ENCODE measurements around the gene BDKRB1. TPM values are rescaled to one million over a fixed set of nuclear protein-coding genes. Genes with fewer than 3 reads are reported as not detected.

The BDKRB1 gene
- total RNA-seq, 1 donor from 2014 or later: 0.20 TPM

GRCh38 chr14:96264200-96264553, 8.2 kb downstream of the BDKRB1 start:
- H4K20me1 ChIP-seq (ENCODE audit: insufficient read depth, low read length): no peaks in the 10 kb centered on the region
- H3K4me3 Mint-ChIP-seq (ENCODE audit: unreplicated experiment): no peak overlapping the region
- TF ChIP-seq, protein P1, sequence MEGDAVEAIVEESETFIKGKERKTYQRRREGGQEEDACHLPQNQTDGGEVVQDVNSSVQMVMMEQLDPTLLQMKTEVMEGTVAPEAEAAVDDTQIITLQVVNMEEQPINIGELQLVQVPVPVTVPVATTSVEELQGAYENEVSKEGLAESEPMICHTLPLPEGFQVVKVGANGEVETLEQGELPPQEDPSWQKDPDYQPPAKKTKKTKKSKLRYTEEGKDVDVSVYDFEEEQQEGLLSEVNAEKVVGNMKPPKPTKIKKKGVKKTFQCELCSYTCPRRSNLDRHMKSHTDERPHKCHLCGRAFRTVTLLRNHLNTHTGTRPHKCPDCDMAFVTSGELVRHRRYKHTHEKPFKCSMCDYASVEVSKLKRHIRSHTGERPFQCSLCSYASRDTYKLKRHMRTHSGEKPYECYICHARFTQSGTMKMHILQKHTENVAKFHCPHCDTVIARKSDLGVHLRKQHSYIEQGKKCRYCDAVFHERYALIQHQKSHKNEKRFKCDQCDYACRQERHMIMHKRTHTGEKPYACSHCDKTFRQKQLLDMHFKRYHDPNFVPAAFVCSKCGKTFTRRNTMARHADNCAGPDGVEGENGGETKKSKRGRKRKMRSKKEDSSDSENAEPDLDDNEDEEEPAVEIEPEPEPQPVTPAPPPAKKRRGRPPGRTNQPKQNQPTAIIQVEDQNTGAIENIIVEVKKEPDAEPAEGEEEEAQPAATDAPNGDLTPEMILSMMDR (IDR thresholded peaks at IDR 0.05; ENCODE audit: insufficient read depth, low read depth, low read length): no peak
- no peak for TF ChIP-seq EZH2 (IDR thresholded peaks at IDR 0.05; ENCODE audit: insufficient read depth, low read length)
- H2AFZ ChIP-seq (ENCODE audit: low read depth, low read length): no peak overlapping the region
- H3K9me3 Mint-ChIP-seq (ENCODE audit: unreplicated experiment): peaks cover 2% of the 10 kb centered on the region
- no peak overlapping the region for H3K4me2 ChIP-seq (ENCODE audit: low read length)
- H3K36me3 Mint-ChIP-seq (ENCODE audit: low read depth, unreplicated experiment): peaks cover 3% of the 10 kb centered on the region
- no peak overlapping the region for H3K27ac ChIP-seq (ENCODE audit: low read depth, low read length)
- peaks cover 13% of the 10 kb centered on the region for H3K27me3 Mint-ChIP-seq (ENCODE audit: low read depth, unreplicated experiment)
- peaks cover 18% of the 10 kb centered on the region for H3K4me1 ChIP-seq (ENCODE audit: insufficient read depth, low read length)
- H3K4me1 Mint-ChIP-seq (ENCODE audit: low read depth, unreplicated experiment): peaks cover 15% of the 10 kb centered on the region
- DNase-seq (ENCODE audit: low read depth) (no peak), FAIRE-seq (no peak)
- H3K9me3 ChIP-seq (ENCODE audit: insufficient read depth, low read depth, low read length): no peaks in the 10 kb centered on the region
- peaks cover 4% of the 10 kb centered on the region for H3K27me3 ChIP-seq (ENCODE audit: insufficient read depth, low read length)
- no peak overlapping the region for H3K27ac Mint-ChIP-seq (ENCODE audit: unreplicated experiment)
- H3K79me2 ChIP-seq (ENCODE audit: insufficient read depth, low read length): no peaks in the 10 kb centered on the region
- H3K4me3 ChIP-seq (ENCODE audit: insufficient read depth, low read depth, low read length): no peak overlapping the region
- no peaks in the 10 kb centered on the region for H3K36me3 ChIP-seq (ENCODE audit: insufficient read depth, low read length)
- H3K9ac ChIP-seq (ENCODE audit: low read length): no peak overlapping the region

DNA sequence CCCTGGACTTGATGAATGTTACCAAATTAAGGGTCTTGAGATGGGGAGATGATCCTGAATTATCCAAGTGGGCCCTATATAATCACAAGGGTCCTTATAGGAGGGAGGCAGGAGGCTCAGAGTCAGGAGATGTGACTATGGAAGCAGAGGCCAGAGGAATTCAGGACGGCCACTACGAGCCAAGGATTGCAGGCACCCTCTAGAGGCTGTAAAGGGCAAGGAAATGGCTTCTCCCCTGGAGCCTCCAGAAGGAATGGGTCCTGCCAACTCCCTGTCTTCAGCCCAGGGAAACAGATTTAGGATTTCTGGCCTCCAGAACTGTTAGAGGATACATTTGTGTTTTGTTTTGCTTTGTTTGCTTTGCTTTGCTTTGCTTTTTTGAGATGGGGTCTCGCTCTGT, 8.8 kb downstream of the BDKRB1 start:
- no peaks in the 10 kb centered on the region for H3K9me3 ChIP-seq (ENCODE audit: insufficient read depth, low read depth, low read length)
- H3K4me3 ChIP-seq (ENCODE audit: insufficient read depth, low read depth, low read length): no peak overlapping the region
- DNase-seq (ENCODE audit: low read depth) (peak; percentile 25), FAIRE-seq (no peak)
- no peak overlapping the region for H3K4me2 ChIP-seq (ENCODE audit: low read length)
- H4K20me1 ChIP-seq (ENCODE audit: insufficient read depth, low read length): no peaks in the 10 kb centered on the region
- TF ChIP-seq, protein P1 (IDR thresholded peaks at IDR 0.05; ENCODE audit: insufficient read depth, low read depth, low read length): peak; percentile 34
- TF ChIP-seq EZH2 (IDR thresholded peaks at IDR 0.05; ENCODE audit: insufficient read depth, low read length): no peak
- Mint-ChIP-seq H3K36me3 (ENCODE audit: low read depth, unreplicated experiment) (peaks cover 3% of the 10 kb centered on the region), H3K4me3 (ENCODE audit: unreplicated experiment) (no peak overlapping the region), H3K27me3 (ENCODE audit: low read depth, unreplicated experiment) (peaks cover 13% of the 10 kb centered on the region), H3K27ac (ENCODE audit: unreplicated experiment) (no peak overlapping the region), H3K9me3 (ENCODE audit: unreplicated experiment) (peaks cover 2% of the 10 kb centered on the region), H3K4me1 (ENCODE audit: low read depth, unreplicated experiment) (peaks cover 15% of the 10 kb centered on the region)
- no peak overlapping the region for H3K27ac ChIP-seq (ENCODE audit: low read depth, low read length)
- H3K9ac ChIP-seq (ENCODE audit: low read length): no peak overlapping the region
- H3K27me3 ChIP-seq (ENCODE audit: insufficient read depth, low read length): peaks cover 4% of the 10 kb centered on the region
- no peaks in the 10 kb centered on the region for H3K79me2 ChIP-seq (ENCODE audit: insufficient read depth, low read length)
- no peaks in the 10 kb centered on the region for H3K36me3 ChIP-seq (ENCODE audit: insufficient read depth, low read length)
- H3K4me1 ChIP-seq (ENCODE audit: insufficient read depth, low read length): peaks cover 24% of the 10 kb centered on the region
- H2AFZ ChIP-seq (ENCODE audit: low read depth, low read length): no peak overlapping the region

GRCh38 chr14:96265383-96266095, 9.5 kb downstream of the BDKRB1 start:
- H4K20me1 ChIP-seq (ENCODE audit: insufficient read depth, low read length): no peaks in the 10 kb centered on the region
- DNase-seq (ENCODE audit: low read depth) (peak; percentile 41), FAIRE-seq (no peak)
- TF ChIP-seq, protein P1 (IDR thresholded peaks at IDR 0.05; ENCODE audit: insufficient read depth, low read depth, low read length): no peak
- TF ChIP-seq EZH2 (IDR thresholded peaks at IDR 0.05; ENCODE audit: insufficient read depth, low read length): no peak
- H3K27me3 ChIP-seq (ENCODE audit: insufficient read depth, low read length): peaks cover 3% of the 10 kb centered on the region
- H3K36me3 Mint-ChIP-seq (ENCODE audit: low read depth, unreplicated experiment): peaks cover 3% of the 10 kb centered on the region
- no peak overlapping the region for H2AFZ ChIP-seq (ENCODE audit: low read depth, low read length)
- H3K9me3 Mint-ChIP-seq (ENCODE audit: unreplicated experiment): peaks cover 2% of the 10 kb centered on the region
- H3K4me1 Mint-ChIP-seq (ENCODE audit: low read depth, unreplicated experiment): peaks cover 15% of the 10 kb centered on the region
- no peak overlapping the region for H3K4me3 Mint-ChIP-seq (ENCODE audit: unreplicated experiment)
- H3K27me3 Mint-ChIP-seq (ENCODE audit: low read depth, unreplicated experiment): peaks cover 17% of the 10 kb centered on the region
- H3K4me3 ChIP-seq (ENCODE audit: insufficient read depth, low read depth, low read length): no peak overlapping the region
- no peak overlapping the region for H3K27ac Mint-ChIP-seq (ENCODE audit: unreplicated experiment)
- H3K36me3 ChIP-seq (ENCODE audit: insufficient read depth, low read length): no peaks in the 10 kb centered on the region
- H3K27ac ChIP-seq (ENCODE audit: low read depth, low read length): no peak overlapping the region
- H3K79me2 ChIP-seq (ENCODE audit: insufficient read depth, low read length): no peaks in the 10 kb centered on the region
- no peak overlapping the region for H3K4me2 ChIP-seq (ENCODE audit: low read length)
- no peaks in the 10 kb centered on the region for H3K9me3 ChIP-seq (ENCODE audit: insufficient read depth, low read depth, low read length)
- no peak overlapping the region for H3K9ac ChIP-seq (ENCODE audit: low read length)
- H3K4me1 ChIP-seq (ENCODE audit: insufficient read depth, low read length): peaks cover 25% of the 10 kb centered on the region
